ENCODE measurements around the gene RARRES1. TPM values are rescaled to one million over a fixed set of nuclear protein-coding genes. Genes with fewer than 3 reads are reported as not detected.

RARRES1 gene
- total and polyA plus RNA-seq, 5 donors from 2014 or later = not detected

- Histone ChIP-seq H3K27ac (ENCODE audit: insufficient read depth, low read length, poor library complexity, severe bottlenecking) (no peak overlapping the region), H3K27me3 (ENCODE audit: control insufficient read depth, insufficient read depth, low read length) (no peaks in the 10 kb centered on the region), H3K4me3 (ENCODE audit: low read depth, low read length) (no peak overlapping the region), H3K4me1 (ENCODE audit: control insufficient read depth, insufficient read depth, low read length, poor library complexity, severe bottlenecking) (no peaks in the 10 kb centered on the region), H3K9me3 (ENCODE audit: control insufficient read depth in 2 of 2, low read length in 2 of 2) (no peaks in the 10 kb centered on the region), H3K36me3 (ENCODE audit: control insufficient read depth, insufficient read depth, low read length) (peaks cover 8% of the 10 kb centered on the region)
- Mint-ChIP-seq H3K27ac (no peak overlapping the region), H3K4me1 (peaks cover 0 to 8% (median 3%) of the 10 kb centered on the region in 4 donors), H3K36me3 (peaks cover 20% of the 10 kb centered on the region), H3K9me3 (no peaks in the 10 kb centered on the region), H3K27me3 (no peaks in the 10 kb centered on the region), H3K4me3 (no peak overlapping the region)
- DNase-seq = no peak
- ATAC-seq (ENCODE audit: low read depth in 2 of 2) = no peak
These were observed 52.7 kb downstream of the RARRES1 start for GRCh38 chr3:158679547-158680000.

GRCh38 chr3:158678687-158679086 lies 53.6 kb downstream of the RARRES1 start:
- Histone ChIP-seq H3K36me3 (ENCODE audit: control insufficient read depth, insufficient read depth, low read length) (peaks cover 4% of the 10 kb centered on the region), H3K4me1 (ENCODE audit: control insufficient read depth, insufficient read depth, low read length, poor library complexity, severe bottlenecking) (no peaks in the 10 kb centered on the region), H3K4me3 (ENCODE audit: low read depth, low read length) (no peak overlapping the region), H3K9me3 (ENCODE audit: control insufficient read depth in 2 of 2, low read length in 2 of 2) (no peaks in the 10 kb centered on the region), H3K27me3 (ENCODE audit: control insufficient read depth, insufficient read depth, low read length) (no peaks in the 10 kb centered on the region), H3K27ac (ENCODE audit: insufficient read depth, low read length, poor library complexity, severe bottlenecking) (no peak overlapping the region)
- Mint-ChIP-seq H3K27ac (no peak overlapping the region), H3K4me1 (peaks cover 0 to 8% (median 3%) of the 10 kb centered on the region in 4 donors), H3K9me3 (no peaks in the 10 kb centered on the region), H3K27me3 (no peaks in the 10 kb centered on the region), H3K4me3 (no peak overlapping the region), H3K36me3 (peaks cover 17% of the 10 kb centered on the region)
- DNase-seq (no peak), ATAC-seq (ENCODE audit: low read depth in 2 of 2) (no peak)

- Mint-ChIP-seq H3K36me3 (peaks cover 23% of the 10 kb centered on the region), H3K9me3 (no peaks in the 10 kb centered on the region), H3K4me1 (peaks cover 15 to 45% (median 31%) of the 10 kb centered on the region in 4 donors), H3K4me3 (peak within 1 kb of the TSS; percentile 89 to 97 (median 94)), H3K27ac (peak within 1 kb of the TSS; percentile 87 to 95 (median 92)), H3K27me3 (no peaks in the 10 kb centered on the region)
- Histone ChIP-seq H3K27me3 (ENCODE audit: control insufficient read depth, insufficient read depth, low read length) (no peaks in the 10 kb centered on the region), H3K36me3 (ENCODE audit: control insufficient read depth, insufficient read depth, low read length) (peaks cover 27% of the 10 kb centered on the region), H3K4me1 (ENCODE audit: control insufficient read depth, insufficient read depth, low read length, poor library complexity, severe bottlenecking) (peaks cover 18% of the 10 kb centered on the region), H3K27ac (ENCODE audit: insufficient read depth, low read length, poor library complexity, severe bottlenecking) (peak within 1 kb of the TSS; percentile 69), H3K4me3 (ENCODE audit: low read depth, low read length) (peak within 1 kb of the TSS; percentile 89), H3K9me3 (ENCODE audit: control insufficient read depth in 2 of 2, low read length in 2 of 2) (no peaks in the 10 kb centered on the region)
- ATAC-seq (ENCODE audit: low read depth in 2 of 2) (peak; percentile 97 to 98), DNase-seq (peak; percentile 76 to 90 (median 79))
These were observed 59.8 kb downstream of the RARRES1 start, which contains the start of gene LXN for GRCh38 chr3:158672215-158673176. LXN (minus strand) TSS chr3:158672648; CDS start chr3:158672478, 170 bp downstream.

GRCh38 chr3:158671821-158672214 lies 60.4 kb downstream of the RARRES1 start:
- peaks cover 15 to 47% (median 31%) of the 10 kb centered on the region in 4 donors for H3K4me1 Mint-ChIP-seq
- Histone ChIP-seq H3K27ac (ENCODE audit: insufficient read depth, low read length, poor library complexity, severe bottlenecking) (peak overlapping the region; percentile 69), H3K27me3 (ENCODE audit: control insufficient read depth, insufficient read depth, low read length) (no peaks in the 10 kb centered on the region), H3K4me3 (ENCODE audit: low read depth, low read length) (peak overlapping the region; percentile 89), H3K9me3 (ENCODE audit: control insufficient read depth in 2 of 2, low read length in 2 of 2) (no peaks in the 10 kb centered on the region), H3K36me3 (ENCODE audit: control insufficient read depth, insufficient read depth, low read length) (peaks cover 28% of the 10 kb centered on the region), H3K4me1 (ENCODE audit: control insufficient read depth, insufficient read depth, low read length, poor library complexity, severe bottlenecking) (peaks cover 18% of the 10 kb centered on the region)
- peaks cover 22% of the 10 kb centered on the region for H3K36me3 Mint-ChIP-seq
- peak in 1 of 2 donors; percentile 2 for ATAC-seq (ENCODE audit: low read depth in 2 of 2)
- DNase-seq = no peak
- H3K4me3 Mint-ChIP-seq = peak overlapping the region; percentile 89 to 97 (median 94)
- no peaks in the 10 kb centered on the region for H3K9me3 Mint-ChIP-seq
- peak overlapping the region; percentile 87 to 95 (median 92) for H3K27ac Mint-ChIP-seq
- no peaks in the 10 kb centered on the region for H3K27me3 Mint-ChIP-seq

GRCh38 chr3:158668506-158668905 lies 63.8 kb downstream of the RARRES1 start:
- Mint-ChIP-seq H3K4me3 (peak overlapping the region in 2 of 4 donors; percentile 5 to 67), H3K4me1 (peaks cover 15 to 55% (median 33%) of the 10 kb centered on the region in 4 donors), H3K9me3 (no peaks in the 10 kb centered on the region), H3K27ac (no peak overlapping the region), H3K27me3 (no peaks in the 10 kb centered on the region), H3K36me3 (peaks cover 48% of the 10 kb centered on the region)
- H3K36me3 ChIP-seq (ENCODE audit: control insufficient read depth, insufficient read depth, low read length) = peaks cover 60% of the 10 kb centered on the region
- ATAC-seq (ENCODE audit: low read depth in 2 of 2) (no peak), DNase-seq (no peak)
- no peaks in the 10 kb centered on the region for H3K9me3 ChIP-seq (ENCODE audit: control insufficient read depth in 2 of 2, low read length in 2 of 2)
- H3K4me3 ChIP-seq (ENCODE audit: low read depth, low read length) = no peak overlapping the region
- no peak overlapping the region for H3K27ac ChIP-seq (ENCODE audit: insufficient read depth, low read length, poor library complexity, severe bottlenecking)
- no peaks in the 10 kb centered on the region for H3K27me3 ChIP-seq (ENCODE audit: control insufficient read depth, insufficient read depth, low read length)
- H3K4me1 ChIP-seq (ENCODE audit: control insufficient read depth, insufficient read depth, low read length, poor library complexity, severe bottlenecking) = peaks cover 18% of the 10 kb centered on the region

- ATAC-seq (ENCODE audit: low read depth in 2 of 2) (no peak), DNase-seq (no peak)
- Mint-ChIP-seq H3K27ac (no peak overlapping the region), H3K4me3 (no peak overlapping the region), H3K9me3 (no peaks in the 10 kb centered on the region), H3K27me3 (no peaks in the 10 kb centered on the region), H3K36me3 (peaks cover 42% of the 10 kb centered on the region), H3K4me1 (peaks cover 15 to 36% (median 22%) of the 10 kb centered on the region in 4 donors)
- Histone ChIP-seq H3K9me3 (ENCODE audit: control insufficient read depth in 2 of 2, low read length in 2 of 2) (no peaks in the 10 kb centered on the region), H3K4me1 (ENCODE audit: control insufficient read depth, insufficient read depth, low read length, poor library complexity, severe bottlenecking) (peaks cover 7% of the 10 kb centered on the region), H3K27ac (ENCODE audit: insufficient read depth, low read length, poor library complexity, severe bottlenecking) (no peak overlapping the region), H3K36me3 (ENCODE audit: control insufficient read depth, insufficient read depth, low read length) (peaks cover 73% of the 10 kb centered on the region), H3K4me3 (ENCODE audit: low read depth, low read length) (no peak overlapping the region), H3K27me3 (ENCODE audit: control insufficient read depth, insufficient read depth, low read length) (no peaks in the 10 kb centered on the region)
These were observed 65.8 kb downstream of the RARRES1 start for GRCh38 chr3:158666416-158666815.

GRCh38 chr3:158663832-158664231 lies 68.4 kb downstream of the RARRES1 start:
- Histone ChIP-seq H3K9me3 (ENCODE audit: control insufficient read depth in 2 of 2, low read length in 2 of 2) (no peaks in the 10 kb centered on the region), H3K4me1 (ENCODE audit: control insufficient read depth, insufficient read depth, low read length, poor library complexity, severe bottlenecking) (no peaks in the 10 kb centered on the region), H3K4me3 (ENCODE audit: low read depth, low read length) (no peak overlapping the region), H3K27me3 (ENCODE audit: control insufficient read depth, insufficient read depth, low read length) (no peaks in the 10 kb centered on the region), H3K36me3 (ENCODE audit: control insufficient read depth, insufficient read depth, low read length) (peaks cover 80% of the 10 kb centered on the region), H3K27ac (ENCODE audit: insufficient read depth, low read length, poor library complexity, severe bottlenecking) (no peak overlapping the region)
- Mint-ChIP-seq H3K27ac (no peak overlapping the region), H3K27me3 (no peaks in the 10 kb centered on the region), H3K4me3 (no peak overlapping the region), H3K4me1 (peaks cover 7 to 23% (median 12%) of the 10 kb centered on the region in 4 donors), H3K36me3 (peaks cover 46% of the 10 kb centered on the region), H3K9me3 (no peaks in the 10 kb centered on the region)
- ATAC-seq (ENCODE audit: low read depth in 2 of 2) (no peak), DNase-seq (no peak)

Data from CD4-positive, CD25-positive, alpha-beta regulatory T cell (primary cell).